Transverse colon (tissue), 3 donors: ENCODE results near the gene LRRC26.

Source experiments
- CTCF ChIP-seq, 5 experiments: fragments of 200-600 bp in 3 of 5; fragments of 450-650 bp in 2 of 5; sonication (generic) in 3 of 5; IDR thresholded peaks; 1 replicate in 2 of 5; 2 replicates in 3 of 5; pipeline ENCODE4 v1.5.1; 2016 to 2017; ENCODE audit warnings: antibody characterized with exemption in 5 of 5, inconsistent platforms in 3 of 5, mild to moderate bottlenecking in 2 of 5, moderate library complexity in 1 of 5
- POLR2A ChIP-seq: fragments of 450-650 bp; IDR thresholded peaks from one replicate; pipeline ENCODE4 v1.6.1; 2016; ENCODE audit warnings: antibody characterized with exemption, mild to moderate bottlenecking, moderate library complexity

- TF ChIP-seq POLR2A: no peak
- no peak for TF ChIP-seq CTCF (IDR thresholded peaks at IDR 0.05)
Measured at GRCh38 chr9:137218212-137218753, 48.4 kb upstream of the LRRC26 start.
